G401.6 (cell line): ENCODE measurements around the gene FGF19.
"Not testable (repeated sequence)": the region's sequence is repeated elsewhere in the genome, so short reads cannot be mapped to it uniquely, and the experiment has no call there.

Source experiments
- FAIRE-seq: peaks from 2 replicates; lab custom pipeline; 2012; peaks lifted over from hg19 to GRCh38; lab: Jason Lieb, UNC

The FGF19 gene

DNA sequence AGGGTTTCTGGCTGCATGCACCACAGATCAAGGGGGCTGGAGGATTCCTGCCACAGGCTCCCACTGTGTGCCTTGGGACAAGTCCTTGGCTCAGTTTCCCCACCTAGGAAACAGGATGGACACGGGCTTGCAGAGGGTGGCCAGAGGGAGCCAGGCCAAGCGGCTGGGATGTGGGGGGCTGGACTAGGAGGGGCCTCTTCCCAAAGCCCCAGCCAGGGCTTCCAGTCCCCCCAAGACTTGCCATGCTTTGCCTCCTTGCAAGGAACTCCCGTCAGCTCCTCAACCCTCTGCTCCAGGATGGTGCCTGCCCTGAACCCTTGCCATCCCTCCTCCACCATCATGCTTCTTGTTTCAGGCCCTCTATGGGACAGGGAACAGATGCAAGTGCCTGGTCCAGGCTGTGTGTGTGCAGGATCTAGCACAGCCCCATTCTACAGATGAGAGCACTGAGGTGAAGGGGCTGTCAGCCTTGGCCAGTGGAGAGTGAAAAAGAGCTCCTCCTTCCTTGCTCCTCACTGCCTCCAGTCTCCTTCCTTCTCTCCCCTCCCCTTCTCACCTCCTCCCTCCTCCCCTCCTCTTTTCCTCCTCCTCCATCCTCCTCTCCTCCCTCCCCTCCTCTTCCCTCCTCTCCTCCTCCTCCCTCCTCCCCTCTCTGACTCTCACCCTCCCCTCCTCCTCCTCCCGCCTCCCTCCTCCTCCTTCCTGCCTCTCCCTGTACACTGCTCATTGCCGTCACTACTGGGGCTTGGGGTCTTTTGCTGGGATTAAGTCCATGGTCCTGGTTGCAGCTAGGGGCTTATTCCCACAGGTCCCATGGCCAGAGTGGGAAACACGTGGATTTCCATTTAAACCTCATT is 13.3 kb upstream of the FGF19 start:
- FAIRE-seq, result no peak

DNA sequence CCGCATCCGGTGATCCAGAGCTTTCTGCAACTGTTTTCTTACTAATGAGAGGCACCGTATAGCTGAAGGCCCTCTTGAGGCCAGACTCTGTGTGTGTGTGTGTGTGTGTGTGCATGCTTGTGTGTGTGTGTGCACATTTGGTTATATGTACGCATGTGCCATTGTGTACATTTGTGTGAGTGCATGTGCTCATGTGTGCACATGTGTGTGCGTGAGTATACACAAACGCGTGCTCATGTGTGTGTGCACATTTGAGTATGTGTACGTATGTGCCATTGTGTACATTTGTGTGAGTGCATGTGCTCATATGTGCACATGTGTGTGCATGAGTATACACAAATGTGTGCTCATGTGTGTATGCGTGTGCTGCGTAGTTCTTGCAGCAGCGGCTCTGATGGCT is 12.3 kb upstream of the FGF19 start:
- FAIRE-seq, result no peak

DNA sequence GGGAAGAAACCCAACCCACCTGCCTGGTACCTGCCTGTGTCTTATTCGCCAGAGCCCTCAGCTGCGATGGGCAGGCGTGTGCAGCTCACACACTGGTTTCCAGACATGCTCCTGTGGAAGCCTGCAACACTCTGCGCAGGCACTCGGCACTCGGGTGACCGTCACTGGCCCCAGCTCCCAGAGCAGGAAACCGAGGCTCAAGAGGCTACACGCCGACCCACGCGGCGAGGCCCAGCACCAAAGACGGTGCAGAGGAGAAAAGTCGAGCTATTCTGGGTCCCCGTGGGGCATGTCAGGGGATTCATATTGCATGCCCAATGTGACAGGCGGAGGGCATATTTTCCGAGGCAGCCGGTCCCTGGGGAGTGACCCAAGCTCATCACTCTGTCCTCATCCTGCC is 11.6 kb upstream of the FGF19 start:
- no peak for FAIRE-seq

DNA sequence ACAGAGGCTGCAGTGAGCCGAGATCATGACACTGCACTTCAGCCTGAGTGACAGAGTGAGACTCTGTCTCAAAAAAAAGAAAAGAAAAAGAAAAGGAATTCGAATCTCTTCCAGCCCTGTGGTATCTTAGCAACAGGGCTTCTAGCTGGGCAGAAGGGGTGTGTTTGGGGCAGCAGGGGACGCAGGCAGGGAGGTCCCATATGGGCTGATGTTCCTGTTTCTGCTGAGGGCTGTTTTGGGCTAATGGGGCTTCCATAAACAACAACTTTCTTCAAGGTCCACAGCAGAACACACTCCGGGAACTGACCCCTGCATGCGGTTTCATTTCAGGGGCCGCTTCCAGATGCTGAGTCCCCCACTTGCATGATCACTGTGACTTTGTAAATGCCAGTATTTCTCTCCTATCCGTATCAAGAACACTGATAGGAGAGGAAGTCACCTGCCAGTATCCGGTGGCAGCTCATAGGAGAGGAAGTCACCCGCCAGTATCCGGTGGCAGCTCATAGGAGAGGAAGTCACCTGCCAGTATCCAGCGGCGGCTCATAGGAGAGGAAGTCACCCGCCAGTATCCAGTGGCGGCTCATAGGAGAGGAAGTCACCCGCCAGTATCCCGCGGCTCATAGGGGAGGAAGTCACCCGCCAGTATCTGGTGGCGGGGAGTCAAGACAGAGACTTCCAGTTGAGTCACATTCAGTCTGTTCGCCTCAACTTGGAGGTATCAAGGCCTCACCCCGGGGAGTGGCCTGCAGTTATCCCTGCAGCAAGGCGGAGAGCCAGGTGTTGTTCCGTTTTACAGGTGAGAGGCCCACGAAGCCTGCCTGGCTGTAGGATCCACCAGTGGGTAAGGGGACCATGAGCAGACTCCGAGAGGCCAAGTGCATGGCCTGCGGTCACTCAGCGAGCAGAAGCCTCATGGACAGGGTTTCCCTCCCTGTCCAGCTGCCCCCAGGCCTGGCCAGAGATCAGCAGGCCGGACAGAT is 8.3 kb upstream of the FGF19 start:
- no peak for FAIRE-seq

DNA sequence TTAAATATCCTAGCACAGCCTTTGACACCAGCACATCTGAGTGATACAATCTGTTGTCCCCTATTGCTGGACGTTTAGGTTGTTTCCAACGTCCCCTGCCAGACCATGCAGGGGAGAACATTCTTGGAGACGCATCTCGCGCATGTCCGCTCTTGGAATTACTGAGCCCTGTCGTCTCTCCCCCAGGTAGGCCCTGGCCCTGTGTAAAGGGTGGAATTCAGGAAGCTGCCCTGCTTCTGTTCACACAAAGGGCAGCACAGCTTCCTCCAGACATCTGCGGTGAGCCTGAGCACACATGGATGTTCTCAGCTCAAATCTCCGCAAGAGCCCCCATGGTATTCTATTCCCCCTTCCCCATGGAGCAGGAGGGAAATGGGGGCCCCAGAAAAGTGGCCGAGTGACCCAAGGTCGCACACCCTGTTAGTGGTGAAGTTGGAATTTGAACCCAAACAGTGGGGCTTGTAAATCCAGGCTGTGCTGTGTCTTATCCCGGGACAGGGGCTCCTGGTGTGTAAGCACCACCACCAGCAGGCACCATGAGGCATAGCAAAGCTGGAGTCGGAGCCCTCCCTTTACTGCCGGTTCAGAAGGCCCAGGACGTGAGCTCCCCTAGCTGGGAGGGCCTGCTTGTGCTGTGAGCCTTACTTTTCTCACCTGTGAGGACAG is 5.0 kb upstream of the FGF19 start:
- FAIRE-seq, result no peak

DNA sequence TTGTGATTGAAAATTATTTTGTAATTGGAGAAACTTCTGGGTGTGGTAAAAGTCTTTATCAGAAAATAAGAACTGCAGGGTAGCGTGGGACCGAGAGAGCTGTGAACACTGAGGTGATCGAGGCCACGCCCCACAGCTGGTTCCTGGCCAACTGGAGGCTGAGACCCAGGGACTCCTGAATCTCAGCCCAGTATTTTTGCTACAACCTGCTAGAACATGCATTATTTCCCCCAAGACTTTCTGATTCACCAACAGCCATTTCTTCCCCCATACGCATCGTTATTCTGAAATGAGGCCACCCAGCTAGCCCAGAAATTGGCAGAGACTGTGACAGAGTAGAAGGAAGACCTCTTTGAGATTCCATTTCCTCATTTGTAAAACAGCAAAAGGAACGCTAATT is 3.4 kb upstream of the FGF19 start:
- FAIRE-seq, result no peak

DNA sequence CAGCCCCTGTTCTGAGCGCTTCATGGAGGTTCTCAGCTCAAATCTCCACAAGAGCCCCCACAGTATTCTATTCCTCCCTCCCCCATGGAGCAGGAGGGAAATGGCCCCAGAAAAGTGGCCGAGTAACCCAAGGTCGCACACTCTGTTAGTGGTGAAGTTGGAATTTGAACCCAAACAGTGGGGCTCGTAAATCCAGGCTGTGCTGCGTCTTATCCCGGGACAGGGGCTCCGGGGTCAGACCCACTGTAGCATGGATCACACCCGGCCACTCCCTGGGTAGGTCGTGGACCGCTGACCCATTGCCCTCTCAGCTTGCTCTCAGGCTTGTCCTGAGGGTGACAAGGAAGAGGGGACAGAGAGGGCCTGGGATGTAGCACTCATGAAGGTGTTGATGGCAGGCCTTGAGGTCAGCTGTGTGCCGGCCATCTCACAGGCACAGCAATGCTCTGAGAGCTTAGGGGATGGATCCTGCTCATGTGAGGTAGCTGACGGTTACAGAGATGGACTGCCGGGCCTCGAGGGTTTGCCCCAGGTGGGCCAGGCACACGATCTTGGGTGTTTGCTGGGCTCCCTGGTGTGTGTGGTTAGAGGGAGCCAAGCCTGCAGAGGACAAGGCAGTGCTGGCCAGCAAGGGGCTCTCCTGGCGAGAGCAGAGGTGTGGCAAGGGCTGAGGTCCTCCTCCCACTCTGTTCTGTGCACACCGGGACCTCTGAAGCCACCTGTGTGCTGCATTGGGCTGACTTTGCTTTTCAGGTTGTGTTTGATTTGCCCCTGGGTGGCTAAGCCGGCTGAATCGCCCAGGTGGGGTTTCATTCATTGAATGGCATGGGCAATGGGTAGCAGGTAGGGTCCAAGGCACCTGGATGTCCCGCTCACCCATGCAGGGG is 2.3 kb upstream of the FGF19 start:
- no peak for FAIRE-seq

DNA sequence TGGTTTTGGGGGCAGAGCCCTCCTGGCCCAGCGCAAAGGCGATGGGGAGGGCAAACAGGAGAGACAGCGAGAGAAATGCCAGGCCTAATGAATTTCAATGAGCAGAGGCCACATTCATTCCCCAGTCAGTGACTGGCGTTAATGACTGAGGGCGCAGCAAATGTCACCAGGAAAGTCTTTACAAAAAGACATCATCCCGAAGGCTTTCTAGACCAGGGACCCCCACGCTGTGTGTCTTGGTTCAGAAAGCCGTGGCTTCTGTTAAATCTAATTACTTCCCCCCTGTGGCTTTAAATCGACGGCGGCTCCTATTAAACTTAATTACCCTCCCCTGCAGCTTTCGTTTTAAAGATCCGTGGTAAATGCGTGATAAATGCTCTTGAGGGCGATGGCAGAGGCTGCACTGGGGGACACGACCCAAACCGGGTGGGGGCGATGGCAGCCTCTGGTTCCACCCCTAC is 1.6 kb upstream of the FGF19 start:
- no peak for FAIRE-seq

DNA sequence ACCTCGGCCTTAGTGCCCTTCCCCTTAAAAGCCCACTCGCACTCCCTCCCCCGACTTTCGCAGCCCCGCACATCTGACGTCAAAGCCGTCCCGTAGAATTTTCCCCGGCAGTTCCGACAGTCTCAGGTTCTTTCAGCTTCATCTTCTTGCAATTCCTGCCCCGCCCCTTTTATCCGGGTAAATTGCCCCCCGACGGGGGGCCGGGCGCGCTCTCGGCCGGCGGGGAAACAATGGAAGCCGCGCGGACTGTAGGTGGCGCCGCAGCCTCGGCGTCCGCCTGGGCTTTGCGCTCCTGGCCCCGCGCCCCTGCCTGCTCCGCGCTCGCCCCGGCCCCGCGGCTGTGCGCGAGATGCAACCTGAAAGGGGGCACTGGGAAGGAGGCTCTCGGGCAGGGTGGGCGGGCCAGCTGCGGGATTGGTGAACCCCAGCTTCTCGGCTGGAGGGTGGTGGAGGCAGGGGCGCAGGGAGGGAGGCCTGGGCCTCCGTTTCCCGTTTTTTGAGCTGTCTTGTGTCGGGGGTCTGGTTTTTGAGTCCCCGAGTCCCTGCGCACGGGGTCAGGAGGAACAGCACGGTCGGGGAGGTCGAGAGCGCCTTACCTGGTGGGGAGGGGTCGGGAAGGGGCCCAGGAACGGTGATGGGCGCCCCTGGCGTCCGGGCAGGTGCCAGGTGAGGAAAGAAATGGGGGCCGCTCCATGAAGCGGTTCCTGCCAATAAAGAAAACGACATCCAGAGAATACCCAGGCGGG is 859 bp upstream of the FGF19 start:
- no peak for FAIRE-seq

DNA sequence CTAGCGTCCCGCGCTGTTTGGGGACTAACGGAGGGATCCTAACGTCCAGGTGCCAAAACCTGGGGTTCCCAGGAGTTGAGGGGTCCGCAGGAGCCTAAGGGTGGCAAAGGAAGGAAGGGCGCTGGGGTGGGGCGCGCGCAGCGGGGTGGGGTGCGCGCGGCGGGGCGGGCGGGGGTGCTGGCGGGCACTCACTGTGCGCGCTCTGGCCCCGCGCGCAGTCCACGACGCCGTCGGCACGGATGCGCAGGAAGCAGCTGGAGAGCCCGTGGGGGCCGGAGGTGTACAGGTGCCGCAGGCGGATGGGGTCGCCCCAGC is 412 bp downstream of the FGF19 start:
- no peak for FAIRE-seq

DNA sequence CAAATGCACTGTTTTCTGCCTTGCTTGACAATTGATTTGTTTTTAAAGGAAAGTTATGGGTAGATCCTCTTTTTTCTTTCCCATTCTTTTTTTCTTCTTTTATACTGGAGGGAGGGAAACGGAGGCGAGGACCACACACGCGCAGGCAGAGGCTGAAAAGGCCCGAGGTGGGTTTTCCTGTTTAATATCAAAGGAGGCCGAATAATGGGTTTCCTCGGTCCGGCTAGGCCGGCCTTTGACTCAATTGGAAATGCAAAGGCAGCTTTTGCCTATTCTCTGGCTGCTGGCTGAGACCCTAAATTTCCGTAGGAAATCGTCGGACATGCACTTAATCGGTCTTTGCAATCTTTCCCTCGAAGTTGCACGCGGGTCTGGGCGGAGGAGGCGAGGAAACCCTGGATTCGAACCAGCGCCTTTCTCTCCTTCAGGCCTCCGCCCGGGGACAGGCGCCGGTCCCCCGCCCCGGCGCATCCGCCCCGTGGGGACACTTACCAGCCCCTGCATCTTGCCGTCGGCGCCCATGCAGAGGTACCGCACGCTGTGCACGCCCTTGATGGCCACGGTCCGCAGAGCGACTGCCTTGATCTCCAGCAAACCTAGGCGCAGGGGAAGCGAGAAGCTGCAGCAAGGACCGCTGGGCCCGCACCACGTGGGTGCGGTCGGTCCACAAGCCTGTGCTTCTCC is 911 bp downstream of the FGF19 start:
- FAIRE-seq, result no peak

DNA sequence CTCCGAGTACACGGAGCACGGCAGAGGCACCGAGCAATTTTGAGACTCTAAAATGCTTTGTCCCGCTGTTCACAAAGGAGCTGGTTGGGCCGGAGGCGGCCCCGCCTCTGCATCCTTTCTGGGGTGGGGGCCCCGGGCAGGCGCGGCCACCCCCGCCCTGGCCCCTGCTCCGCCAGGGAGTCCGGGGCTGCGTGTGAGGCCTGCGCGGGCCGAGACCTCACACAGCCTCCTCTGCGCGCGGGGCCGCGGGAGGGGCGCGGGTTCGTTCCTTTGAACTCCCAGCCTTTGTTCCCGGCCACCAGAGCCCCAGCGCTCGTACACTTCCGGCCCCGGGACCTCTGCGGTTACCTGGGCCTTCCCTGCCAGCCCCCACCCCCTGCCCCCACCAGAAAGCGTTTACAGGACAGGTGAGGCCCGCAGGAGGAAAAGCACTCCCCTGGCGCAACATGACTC is 1.6 kb downstream of the FGF19 start:
- no peak for FAIRE-seq

DNA sequence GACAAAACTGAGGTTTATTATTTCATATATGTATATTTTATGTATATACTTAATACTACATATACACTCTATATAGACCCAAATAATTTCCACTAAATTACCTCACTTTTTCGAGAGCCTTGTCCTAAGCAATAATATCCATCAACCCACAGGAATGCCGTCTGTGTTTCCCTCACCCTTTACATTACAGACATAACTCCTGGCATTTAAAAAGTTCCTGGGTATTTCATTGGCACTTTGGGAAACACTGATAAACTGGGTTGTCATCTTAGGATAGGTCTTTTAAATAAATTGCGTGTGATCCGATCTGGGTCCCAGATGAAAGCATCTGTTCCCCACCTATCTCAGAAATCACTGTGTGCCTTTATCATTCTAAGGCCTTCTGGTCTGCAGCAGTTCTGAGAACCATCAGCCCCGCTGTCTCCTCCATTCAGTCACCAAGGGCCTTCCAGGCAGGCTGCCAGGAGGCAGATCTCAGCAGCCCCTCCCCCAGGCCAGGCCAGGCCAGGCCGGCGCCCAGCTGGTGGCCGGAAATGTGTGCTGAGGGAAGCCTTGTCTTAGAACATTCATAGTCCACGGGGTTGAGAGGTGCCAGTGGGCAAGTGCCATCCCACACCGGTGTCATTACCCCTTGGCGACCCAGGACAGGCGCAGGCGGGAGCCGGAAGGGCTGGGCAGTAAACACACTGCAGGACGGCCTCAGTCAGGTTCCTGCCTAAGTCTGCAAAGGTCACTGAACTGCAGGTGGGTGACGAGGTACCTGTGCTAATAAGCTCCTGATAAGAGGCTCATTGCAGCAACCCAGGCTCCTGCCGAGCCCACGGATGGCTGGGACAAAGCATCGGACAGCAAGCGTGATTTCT is 3.3 kb downstream of the FGF19 start:
- FAIRE-seq, result no peak

DNA sequence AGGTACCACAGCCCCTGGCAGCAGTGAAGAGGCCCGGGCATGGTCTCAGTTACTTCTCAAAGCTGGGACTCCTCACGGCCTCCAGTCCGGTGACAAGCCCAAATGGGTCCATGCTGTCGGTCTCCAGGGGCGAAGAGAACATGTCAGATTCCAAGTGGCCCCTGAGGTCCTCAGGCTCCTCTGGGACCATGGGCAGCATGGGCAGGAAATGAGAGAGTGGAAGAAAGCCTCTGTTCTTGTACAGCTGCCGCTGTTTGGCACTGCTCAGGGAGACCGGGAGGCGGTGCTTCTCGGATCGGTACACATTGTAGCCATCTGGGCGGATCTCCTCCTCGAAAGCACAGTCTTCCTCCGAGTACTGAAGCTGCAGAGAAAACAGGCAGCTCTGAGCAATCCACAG is 4.6 kb downstream of the FGF19 start:
- FAIRE-seq, result no peak

DNA sequence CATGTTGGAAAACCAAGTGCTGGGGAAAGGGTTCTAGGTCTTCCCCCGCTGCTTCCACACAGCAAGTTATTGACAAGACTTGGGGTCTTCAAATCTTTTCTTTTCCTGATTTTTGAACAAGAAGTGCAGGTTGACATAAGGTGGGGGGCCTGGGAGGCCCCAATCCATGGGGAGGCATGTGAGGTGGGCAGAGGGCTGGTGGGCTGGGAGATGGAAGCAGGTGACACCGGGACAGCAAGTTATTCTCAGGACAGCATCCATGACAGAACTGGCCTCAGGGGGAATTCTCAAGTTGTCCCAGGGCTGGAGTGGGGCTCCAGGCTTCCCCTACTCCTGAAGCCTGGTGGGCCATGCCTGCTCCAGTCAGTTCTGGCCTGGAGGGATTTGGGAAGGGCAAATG is 5.5 kb downstream of the FGF19 start:
- no peak for FAIRE-seq

DNA sequence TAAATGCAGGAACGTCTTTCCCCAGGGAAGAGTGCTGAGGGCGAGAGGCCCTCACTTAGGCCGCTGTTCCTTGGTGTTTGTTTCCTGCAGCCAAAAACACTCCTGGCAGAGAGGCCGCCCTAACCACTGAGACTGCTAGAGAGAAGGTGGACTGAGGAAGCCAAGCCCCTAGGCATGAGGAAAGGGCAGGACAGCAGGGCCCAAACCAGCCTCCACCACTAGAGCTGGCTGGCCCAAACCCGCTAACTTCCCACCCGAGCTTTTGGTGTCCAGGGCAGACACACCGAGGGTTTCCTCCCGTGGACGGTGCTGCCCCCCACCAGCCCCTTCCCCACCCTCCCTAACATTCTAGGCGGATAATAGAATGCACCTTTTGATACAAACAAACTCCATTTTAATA is 6.0 kb downstream of the FGF19 start:
- FAIRE-seq, result no peak

DNA sequence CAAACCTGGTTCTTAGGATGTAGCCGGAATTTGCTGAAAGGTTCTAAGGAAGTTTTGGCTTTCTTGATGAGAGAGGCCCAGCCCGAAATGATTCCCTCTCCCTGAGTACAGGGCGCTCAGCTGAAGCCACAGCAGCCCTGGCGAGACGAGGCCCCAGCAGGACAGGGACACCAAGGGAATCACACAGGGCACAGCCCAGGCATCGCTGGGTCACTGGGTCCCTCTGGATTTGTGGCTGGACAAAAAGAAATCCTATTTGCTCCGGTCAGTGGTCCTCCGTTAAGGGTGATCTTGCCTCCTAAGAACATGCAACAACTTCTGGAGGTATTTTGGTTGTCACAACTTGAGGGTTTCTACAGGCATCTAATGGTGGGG is 6.4 kb downstream of the FGF19 start:
- FAIRE-seq, result no peak

DNA sequence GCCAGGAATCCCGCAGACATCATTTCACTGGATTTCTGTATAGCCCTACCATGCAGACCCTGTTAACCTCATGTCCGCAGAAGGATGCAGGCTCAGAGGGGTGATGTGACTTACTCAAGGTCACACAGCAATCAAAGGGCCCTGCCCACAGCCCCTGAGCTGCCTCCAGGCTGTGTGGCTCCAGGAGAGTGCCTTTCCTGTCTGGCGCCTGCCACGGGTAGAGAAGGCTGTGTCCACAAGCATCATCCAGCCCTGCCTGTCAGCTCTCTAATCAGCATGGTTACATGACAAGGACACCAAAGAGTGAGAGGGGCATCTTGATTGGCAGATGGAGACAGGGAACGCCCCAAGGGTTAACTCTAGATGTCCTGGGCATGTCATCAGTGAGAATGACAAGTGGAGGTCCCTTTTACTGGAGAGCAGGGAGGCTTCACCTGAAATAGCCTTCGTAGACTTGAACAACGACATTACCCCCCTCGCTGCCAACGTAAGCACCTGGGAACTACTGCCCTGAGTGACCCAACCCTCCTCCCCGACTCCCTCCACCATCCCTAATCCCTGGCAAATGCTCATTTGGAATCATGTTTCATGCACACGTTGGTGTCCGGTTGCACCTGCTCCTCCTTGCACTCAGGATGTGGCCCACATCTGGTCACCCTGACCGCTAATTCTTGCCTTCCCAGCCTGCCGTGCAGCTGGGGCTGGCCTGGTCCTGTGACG is 6.9 kb downstream of the FGF19 start:
- FAIRE-seq, result no peak

DNA sequence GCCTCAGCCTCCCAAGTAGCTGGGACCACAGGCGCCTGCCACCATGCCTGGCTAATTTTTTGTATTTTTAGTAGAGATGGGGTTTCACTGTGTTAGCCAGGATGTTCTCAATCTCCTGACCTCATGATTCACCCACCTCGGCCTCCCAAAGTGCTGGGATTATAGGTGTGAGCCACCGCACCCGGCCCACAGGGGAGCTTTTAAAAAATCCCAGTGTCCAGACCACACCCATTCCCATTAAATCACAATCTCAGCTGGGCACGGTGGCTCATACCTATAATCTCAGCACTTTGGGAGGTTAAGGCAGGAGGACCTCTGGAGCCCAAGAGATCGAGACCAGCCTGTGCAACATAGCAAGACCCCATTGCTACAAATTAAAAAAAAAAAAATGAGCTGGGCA is 7.8 kb downstream of the FGF19 start:
- FAIRE-seq, result not testable (repeated sequence)
